ENCODE results near the gene HDGFL2.

The HDGFL2 gene

GRCh38 chr19:4472174-4472974 lies at the start of gene HDGFL2:
Gene HDGFL2, plus strand, starts transcription at chr19:4472297. Its CDS starts 54 bp downstream, at chr19:4472351.
- peak within 1 kb of the TSS; percentile 77 for H3K4me3 ChIP-seq (ENCODE audit: control insufficient read depth, low read depth, low read length)
- DNase-seq (ENCODE audit: low read depth): no peak
- TF ChIP-seq CTCF (conservative IDR thresholded peaks at IDR 0.05; ENCODE audit: control insufficient read depth, insufficient read depth, low read depth, low read length): no peak

- H3K4me3 ChIP-seq (ENCODE audit: control insufficient read depth, low read depth, low read length): no peak overlapping the region
- no peak for DNase-seq (ENCODE audit: low read depth)
- TF ChIP-seq CTCF (conservative IDR thresholded peaks at IDR 0.05; ENCODE audit: control insufficient read depth, insufficient read depth, low read depth, low read length): no peak
Observed at GRCh38 chr19:4423416-4424126, 48.5 kb upstream of the HDGFL2 start.

- no peak for TF ChIP-seq CTCF (conservative IDR thresholded peaks at IDR 0.05; ENCODE audit: control insufficient read depth, insufficient read depth, low read depth, low read length)
- DNase-seq (ENCODE audit: low read depth): peak; percentile 95
- no peak overlapping the region for H3K4me3 ChIP-seq (ENCODE audit: control insufficient read depth, low read depth, low read length)
Observed at GRCh38 chr19:4425537-4425936, 46.6 kb upstream of the HDGFL2 start.

- TF ChIP-seq CTCF (conservative IDR thresholded peaks at IDR 0.05; ENCODE audit: control insufficient read depth, insufficient read depth, low read depth, low read length): no peak
- no peak for DNase-seq (ENCODE audit: low read depth)
- no peak overlapping the region for H3K4me3 ChIP-seq (ENCODE audit: control insufficient read depth, low read depth, low read length)
Observed at GRCh38 chr19:4428326-4428975, 43.6 kb upstream of the HDGFL2 start.

DNA sequence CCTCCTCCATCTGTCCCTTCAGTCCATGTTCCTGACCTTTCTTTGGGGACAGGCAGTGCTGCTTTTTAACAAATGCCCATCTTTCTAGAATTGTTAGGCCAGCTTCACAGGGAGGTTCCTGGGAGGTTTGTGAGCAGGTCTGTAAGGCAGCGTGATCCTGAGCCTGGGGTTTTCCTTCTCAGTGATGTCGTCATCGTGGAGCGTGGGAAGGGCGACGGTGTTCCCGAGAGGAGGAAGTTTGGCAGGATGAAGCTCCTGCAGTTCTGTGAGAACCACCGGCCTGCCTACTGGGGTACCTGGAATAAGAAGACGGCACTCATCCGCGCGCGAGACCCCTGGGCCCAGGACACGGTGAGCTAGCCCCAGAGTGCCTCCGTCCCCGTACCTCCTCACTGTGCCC lies 42.8 kb upstream of the HDGFL2 start:
- DNase-seq (ENCODE audit: low read depth): peak; percentile 30
- no peak for TF ChIP-seq CTCF (conservative IDR thresholded peaks at IDR 0.05; ENCODE audit: control insufficient read depth, insufficient read depth, low read depth, low read length)
- no peak overlapping the region for H3K4me3 ChIP-seq (ENCODE audit: control insufficient read depth, low read depth, low read length)

GRCh38 chr19:4429771-4430171 lies 42.3 kb upstream of the HDGFL2 start:
- TF ChIP-seq CTCF (conservative IDR thresholded peaks at IDR 0.05; ENCODE audit: control insufficient read depth, insufficient read depth, low read depth, low read length): no peak
- H3K4me3 ChIP-seq (ENCODE audit: control insufficient read depth, low read depth, low read length): no peak overlapping the region
- DNase-seq (ENCODE audit: low read depth): no peak

Data from fibroblast of mammary gland (primary cell).